ENCODE measurements around the gene UBE2E1. TPM values are rescaled to one million over a fixed set of nuclear protein-coding genes. Genes with fewer than 3 reads are reported as not detected.
A peak's percentile ranks its signal among the peaks of the same experiment; 100 is the strongest.

UBE2E1 gene
- total and polyA plus RNA-seq, 2 donors (not counting 1 experiment from before 2014, with no cell fraction given), result 129 to 174 TPM

DNA sequence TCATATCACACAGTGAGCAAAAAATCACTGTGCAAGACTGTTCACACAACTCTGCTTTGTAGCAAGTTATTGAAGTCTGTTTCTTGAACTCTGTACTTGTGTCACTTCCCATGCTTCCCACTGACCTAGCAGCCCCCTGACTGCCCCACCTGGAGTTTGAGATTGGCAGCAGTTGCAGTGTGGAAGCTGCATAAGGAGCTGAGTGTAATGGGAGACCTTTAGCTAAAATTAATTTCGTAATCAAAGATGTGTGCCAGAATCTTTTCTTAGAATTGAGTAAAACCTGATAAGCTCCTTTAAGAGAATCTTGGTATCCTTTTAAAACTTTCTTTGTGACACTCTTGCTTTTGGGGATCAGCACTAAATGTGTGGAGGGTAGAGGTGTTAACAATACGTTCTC, 68.2 kb downstream of the UBE2E1 start:
- no peak overlapping the region for H2AFZ ChIP-seq (ENCODE audit: low read length)
- H3K27ac ChIP-seq (ENCODE audit: insufficient read depth, low read length), result peak overlapping the region; percentile 52

DNA sequence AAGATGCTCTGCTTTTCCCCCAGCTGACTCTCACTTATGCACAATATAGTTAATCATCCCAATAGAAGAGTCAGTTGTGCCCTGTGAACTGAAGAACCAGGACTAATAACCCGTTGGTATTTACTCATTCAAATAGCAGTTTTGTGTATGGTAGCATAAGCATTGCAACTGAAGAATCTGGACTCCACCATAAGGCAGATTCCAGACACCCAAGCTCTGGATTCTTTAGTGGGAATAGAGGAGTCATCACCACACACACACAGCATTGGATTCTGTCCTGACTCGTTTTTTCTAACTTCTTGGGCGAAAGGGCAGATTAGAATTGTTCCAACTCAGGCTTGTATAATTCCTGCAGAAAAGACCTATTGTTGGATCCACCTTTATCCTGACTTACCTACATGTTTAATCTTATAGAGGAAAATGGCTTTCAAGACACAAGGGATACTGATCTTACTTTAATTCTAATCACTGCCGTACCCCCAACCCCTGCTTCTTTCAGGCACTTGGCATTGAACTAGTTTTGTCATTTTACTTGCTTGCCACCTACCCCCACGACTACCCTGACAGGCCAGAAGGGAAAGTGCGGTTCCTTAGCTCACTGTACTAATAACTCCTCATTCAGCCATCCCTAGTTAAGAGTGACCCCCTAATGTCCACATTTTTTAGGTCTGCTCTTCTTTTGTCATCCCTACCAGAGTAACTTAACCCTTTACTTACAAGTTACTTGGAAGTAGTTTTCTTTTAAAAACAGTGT, 68.8 kb downstream of the UBE2E1 start:
- Histone ChIP-seq H4K20me1 (ENCODE audit: control insufficient read depth, extremely low read depth, insufficient read depth, low read length) (no peaks in the 10 kb centered on the region), H3K79me2 (ENCODE audit: control insufficient read depth, insufficient read depth, low read length) (peaks cover 6% of the 10 kb centered on the region), H3K9me3 (ENCODE audit: control insufficient read depth, insufficient read depth, low read depth, low read length) (no peaks in the 10 kb centered on the region), H3K27me3 (ENCODE audit: control insufficient read depth, insufficient read depth, low read length) (no peaks in the 10 kb centered on the region), H3K4me1 (ENCODE audit: control insufficient read depth, extremely low read depth, insufficient read depth, low read length) (peaks cover 28% of the 10 kb centered on the region), H3K9ac (ENCODE audit: insufficient read depth, low read length) (no peak overlapping the region), H3K27ac (ENCODE audit: insufficient read depth, low read length) (peak overlapping the region; percentile 52), H3K36me3 (ENCODE audit: control insufficient read depth, insufficient read depth, low read length) (no peaks in the 10 kb centered on the region), H2AFZ (ENCODE audit: low read length) (no peak overlapping the region), H3K4me3 (replicated peaks in 1 of 4; ENCODE audit: control extremely low read depth in 1 of 4, insufficient read depth in 1 of 4, low read depth in 3 of 4, low read length in 4 of 4) (no peak overlapping the region), H3K4me2 (ENCODE audit: extremely low read depth, insufficient read depth, low read length) (peak overlapping the region; percentile 47)
- peak; percentile 57 to 91 for DNase-seq (ENCODE audit: low read depth in 2 of 2)
- TF ChIP-seq, protein P1, sequence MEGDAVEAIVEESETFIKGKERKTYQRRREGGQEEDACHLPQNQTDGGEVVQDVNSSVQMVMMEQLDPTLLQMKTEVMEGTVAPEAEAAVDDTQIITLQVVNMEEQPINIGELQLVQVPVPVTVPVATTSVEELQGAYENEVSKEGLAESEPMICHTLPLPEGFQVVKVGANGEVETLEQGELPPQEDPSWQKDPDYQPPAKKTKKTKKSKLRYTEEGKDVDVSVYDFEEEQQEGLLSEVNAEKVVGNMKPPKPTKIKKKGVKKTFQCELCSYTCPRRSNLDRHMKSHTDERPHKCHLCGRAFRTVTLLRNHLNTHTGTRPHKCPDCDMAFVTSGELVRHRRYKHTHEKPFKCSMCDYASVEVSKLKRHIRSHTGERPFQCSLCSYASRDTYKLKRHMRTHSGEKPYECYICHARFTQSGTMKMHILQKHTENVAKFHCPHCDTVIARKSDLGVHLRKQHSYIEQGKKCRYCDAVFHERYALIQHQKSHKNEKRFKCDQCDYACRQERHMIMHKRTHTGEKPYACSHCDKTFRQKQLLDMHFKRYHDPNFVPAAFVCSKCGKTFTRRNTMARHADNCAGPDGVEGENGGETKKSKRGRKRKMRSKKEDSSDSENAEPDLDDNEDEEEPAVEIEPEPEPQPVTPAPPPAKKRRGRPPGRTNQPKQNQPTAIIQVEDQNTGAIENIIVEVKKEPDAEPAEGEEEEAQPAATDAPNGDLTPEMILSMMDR (conservative IDR thresholded peaks at IDR 0.05 in 1 of 2, IDR thresholded peaks at IDR 0.05 in 1 of 2; ENCODE audit: low read depth in 1 of 2, low read length in 2 of 2), result no peak
- no peak for TF ChIP-seq EZH2 (IDR thresholded peaks at IDR 0.05; ENCODE audit: low read length, missing control alignments)

More for the DNA sequence above, 68.2 kb downstream of the UBE2E1 start:
- H3K4me3 ChIP-seq (replicated peaks in 1 of 4; ENCODE audit: control extremely low read depth in 1 of 4, insufficient read depth in 1 of 4, low read depth in 3 of 4, low read length in 4 of 4), result no peak overlapping the region
- peak; percentile 15 to 66 for DNase-seq (ENCODE audit: low read depth in 2 of 2)
- H3K4me2 ChIP-seq (ENCODE audit: extremely low read depth, insufficient read depth, low read length), result peak overlapping the region; percentile 49
- peaks cover 6% of the 10 kb centered on the region for H3K79me2 ChIP-seq (ENCODE audit: control insufficient read depth, insufficient read depth, low read length)
- TF ChIP-seq EZH2 (IDR thresholded peaks at IDR 0.05; ENCODE audit: low read length, missing control alignments), result no peak
- TF ChIP-seq, protein P1 (conservative IDR thresholded peaks at IDR 0.05 in 1 of 2, IDR thresholded peaks at IDR 0.05 in 1 of 2; ENCODE audit: low read depth in 1 of 2, low read length in 2 of 2), result no peak
- no peaks in the 10 kb centered on the region for H4K20me1 ChIP-seq (ENCODE audit: control insufficient read depth, extremely low read depth, insufficient read depth, low read length)
- H3K9me3 ChIP-seq (ENCODE audit: control insufficient read depth, insufficient read depth, low read depth, low read length), result no peaks in the 10 kb centered on the region
- H3K4me1 ChIP-seq (ENCODE audit: control insufficient read depth, extremely low read depth, insufficient read depth, low read length), result peaks cover 28% of the 10 kb centered on the region
- H3K36me3 ChIP-seq (ENCODE audit: control insufficient read depth, insufficient read depth, low read length), result no peaks in the 10 kb centered on the region
- no peak overlapping the region for H3K9ac ChIP-seq (ENCODE audit: insufficient read depth, low read length)
- no peaks in the 10 kb centered on the region for H3K27me3 ChIP-seq (ENCODE audit: control insufficient read depth, insufficient read depth, low read length)

DNA sequence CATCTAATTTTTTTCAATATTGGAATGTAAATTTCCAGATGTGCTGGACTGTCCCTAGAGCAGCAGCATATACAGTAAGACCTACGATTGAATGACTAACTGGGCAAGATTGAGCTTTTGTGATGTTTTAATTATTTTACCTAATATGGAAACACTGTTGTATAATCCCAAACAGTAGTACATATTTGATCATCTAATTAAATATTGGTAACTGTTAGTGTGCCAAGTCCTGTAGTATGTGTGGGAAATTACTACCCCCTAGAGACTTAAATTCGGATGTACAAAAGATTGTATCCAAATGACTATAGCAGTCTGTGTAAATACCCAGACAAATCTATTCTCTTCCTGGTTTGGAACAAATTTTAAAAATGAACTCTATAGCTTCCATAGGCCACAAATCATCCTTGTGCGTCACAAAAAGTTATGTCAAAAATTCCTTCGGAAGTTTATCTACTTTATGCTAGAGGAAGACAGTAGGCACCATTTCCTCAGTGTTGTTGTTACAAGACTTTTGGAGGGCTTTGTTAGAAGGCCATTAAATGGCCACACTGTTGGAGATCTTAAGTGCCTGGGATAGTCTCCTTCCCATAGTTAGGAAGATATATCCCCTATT, 69.5 kb downstream of the UBE2E1 start:
- H3K27ac ChIP-seq (ENCODE audit: insufficient read depth, low read length), result no peak overlapping the region
- H3K4me3 ChIP-seq (replicated peaks in 1 of 4; ENCODE audit: control extremely low read depth in 1 of 4, insufficient read depth in 1 of 4, low read depth in 3 of 4, low read length in 4 of 4), result no peak overlapping the region
- peak in 1 of 2 donors; percentile 22 for DNase-seq (ENCODE audit: low read depth in 2 of 2)
- H3K36me3 ChIP-seq (ENCODE audit: control insufficient read depth, insufficient read depth, low read length), result no peaks in the 10 kb centered on the region
- no peak overlapping the region for H3K9ac ChIP-seq (ENCODE audit: insufficient read depth, low read length)
- H4K20me1 ChIP-seq (ENCODE audit: control insufficient read depth, extremely low read depth, insufficient read depth, low read length), result no peaks in the 10 kb centered on the region
- no peaks in the 10 kb centered on the region for H3K27me3 ChIP-seq (ENCODE audit: control insufficient read depth, insufficient read depth, low read length)
- no peak for TF ChIP-seq EZH2 (IDR thresholded peaks at IDR 0.05; ENCODE audit: low read length, missing control alignments)
- TF ChIP-seq, protein P1 (conservative IDR thresholded peaks at IDR 0.05 in 1 of 2, IDR thresholded peaks at IDR 0.05 in 1 of 2; ENCODE audit: low read depth in 1 of 2, low read length in 2 of 2), result no peak
- no peak overlapping the region for H2AFZ ChIP-seq (ENCODE audit: low read length)
- H3K4me1 ChIP-seq (ENCODE audit: control insufficient read depth, extremely low read depth, insufficient read depth, low read length), result peaks cover 28% of the 10 kb centered on the region
- H3K9me3 ChIP-seq (ENCODE audit: control insufficient read depth, insufficient read depth, low read depth, low read length), result no peaks in the 10 kb centered on the region
- peaks cover 6% of the 10 kb centered on the region for H3K79me2 ChIP-seq (ENCODE audit: control insufficient read depth, insufficient read depth, low read length)
- peak overlapping the region; percentile 47 for H3K4me2 ChIP-seq (ENCODE audit: extremely low read depth, insufficient read depth, low read length)

Data from fibroblast of lung (primary cell).